KOPT-K1 (cell line): ENCODE data around the gene DTD1.

Experiments
- H3K27ac ChIP-seq: fragments of 200-600 bp; sonication (generic); 2 replicates; pipeline ENCODE4 v1.5.1; 2016; ENCODE audit warnings: antibody characterized with exemption, mild to moderate bottlenecking, low read depth, low read length; ENCODE audit not compliant: poor library complexity, severe bottlenecking
- H3K36me3 ChIP-seq: fragments of 200-600 bp; sonication (generic); 2 replicates; pipeline ENCODE4 v1.5.1; 2017; ENCODE audit warnings: antibody characterized with exemption, mild to moderate bottlenecking, low read length, moderate library complexity; ENCODE audit not compliant: insufficient read depth
- H3K9me3 ChIP-seq: fragments of 200-600 bp; sonication (generic); 2 replicates; pipeline ENCODE4 v1.5.1; 2017; ENCODE audit warnings: antibody characterized with exemption, low read length, mild to moderate bottlenecking; ENCODE audit not compliant: insufficient read depth, poor library complexity, severe bottlenecking

DTD1 gene

DNA sequence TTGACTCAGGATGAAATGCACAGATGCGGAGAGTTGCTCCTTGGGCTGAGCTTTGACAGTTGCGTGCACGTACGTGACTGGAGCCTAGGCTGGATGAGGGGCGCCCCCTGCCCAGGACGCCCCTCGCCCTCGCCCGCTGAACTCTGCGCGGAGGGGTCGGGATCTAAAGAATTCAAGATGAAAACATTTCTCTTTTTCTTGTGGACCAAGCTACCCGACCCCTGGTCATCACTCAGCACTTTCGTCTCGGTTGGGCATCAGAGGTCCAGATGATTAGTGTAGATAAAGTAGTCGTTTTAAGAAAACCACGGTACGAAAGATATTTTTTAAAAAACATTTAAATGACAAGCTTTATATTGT, 700 bp downstream of the DTD1 start:
- no peak overlapping the region for H3K27ac ChIP-seq
- no peaks in the 10 kb centered on the region for H3K36me3 ChIP-seq
- H3K9me3 ChIP-seq, result no peaks in the 10 kb centered on the region

DNA sequence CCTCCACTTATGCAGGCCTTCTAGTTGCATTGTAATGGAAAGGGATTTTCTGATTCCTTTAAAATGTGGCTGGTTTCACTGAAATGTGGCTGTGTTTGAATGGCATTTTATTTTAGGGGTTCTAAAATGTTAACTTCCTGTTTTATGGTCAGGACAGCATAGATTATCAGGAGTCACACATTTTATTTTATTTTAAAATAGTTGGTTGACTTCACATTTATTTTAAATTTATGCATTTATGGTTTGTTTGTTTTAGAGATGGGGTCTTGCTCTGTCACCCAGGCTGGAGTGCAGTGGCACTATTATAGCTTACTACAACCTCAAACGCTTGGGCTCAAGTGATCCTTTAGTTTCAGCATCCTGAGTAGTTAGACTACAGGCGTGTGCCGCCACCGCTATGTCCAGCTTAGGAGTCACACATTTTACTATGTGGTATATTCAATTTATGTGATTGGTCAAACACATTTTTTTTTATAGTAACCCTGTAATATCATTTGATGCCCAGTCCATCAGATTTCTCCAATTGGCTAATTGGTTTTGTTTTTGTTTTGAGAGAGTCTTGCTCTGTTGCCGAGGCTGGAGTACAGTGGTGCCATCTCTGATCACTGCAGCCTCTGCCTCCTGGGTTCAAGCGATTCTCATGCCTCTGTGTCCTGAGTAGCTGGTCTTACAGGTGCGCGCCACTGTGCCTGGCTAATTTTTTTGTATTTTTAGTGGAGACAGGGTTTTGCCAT, 2.3 kb downstream of the DTD1 start:
- Histone ChIP-seq H3K9me3 (no peaks in the 10 kb centered on the region), H3K36me3 (no peaks in the 10 kb centered on the region), H3K27ac (no peak overlapping the region)

DNA sequence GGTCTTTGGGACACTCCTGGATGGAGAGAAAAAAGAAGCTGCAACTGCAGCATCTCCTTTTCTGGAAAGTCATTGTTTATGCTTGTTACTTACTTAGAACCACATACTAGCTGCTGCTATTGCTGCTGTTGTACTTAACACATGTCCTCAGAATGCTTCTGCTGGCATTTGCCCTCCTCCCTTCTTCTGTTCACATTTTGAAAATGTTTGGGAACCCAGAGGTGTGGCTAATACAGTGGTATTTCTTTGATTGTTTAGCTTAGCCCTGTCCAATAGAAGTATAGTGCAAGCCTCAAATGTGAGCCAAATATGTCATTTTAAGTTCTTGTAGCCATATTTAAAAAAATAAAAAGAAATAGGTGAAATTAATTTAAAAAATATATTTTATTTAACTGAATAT, 8.4 kb downstream of the DTD1 start:
- Histone ChIP-seq H3K9me3 (no peaks in the 10 kb centered on the region), H3K27ac (no peak overlapping the region), H3K36me3 (no peaks in the 10 kb centered on the region)

DNA sequence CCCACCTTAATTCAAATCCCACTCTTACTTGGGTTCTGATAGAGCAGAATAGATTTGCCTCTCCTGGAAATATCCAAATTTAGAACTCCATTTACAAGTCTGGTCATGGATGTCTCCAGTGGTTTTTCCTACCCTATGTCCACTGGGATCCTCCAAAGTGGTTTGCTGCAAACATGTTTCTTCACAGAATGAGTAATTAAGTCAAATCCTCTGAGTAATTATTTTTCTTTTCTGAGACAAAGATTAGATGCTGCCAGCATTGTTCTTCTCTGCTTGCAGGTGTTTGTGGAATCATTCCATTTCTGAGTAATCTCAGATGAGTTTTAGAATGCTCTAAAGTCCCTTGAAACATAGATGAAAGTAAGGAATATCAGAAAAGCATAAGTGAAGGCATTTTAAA, 21.9 kb downstream of the DTD1 start:
- no peak overlapping the region for H3K27ac ChIP-seq
- H3K9me3 ChIP-seq, result no peaks in the 10 kb centered on the region
- H3K36me3 ChIP-seq, result no peaks in the 10 kb centered on the region

DNA sequence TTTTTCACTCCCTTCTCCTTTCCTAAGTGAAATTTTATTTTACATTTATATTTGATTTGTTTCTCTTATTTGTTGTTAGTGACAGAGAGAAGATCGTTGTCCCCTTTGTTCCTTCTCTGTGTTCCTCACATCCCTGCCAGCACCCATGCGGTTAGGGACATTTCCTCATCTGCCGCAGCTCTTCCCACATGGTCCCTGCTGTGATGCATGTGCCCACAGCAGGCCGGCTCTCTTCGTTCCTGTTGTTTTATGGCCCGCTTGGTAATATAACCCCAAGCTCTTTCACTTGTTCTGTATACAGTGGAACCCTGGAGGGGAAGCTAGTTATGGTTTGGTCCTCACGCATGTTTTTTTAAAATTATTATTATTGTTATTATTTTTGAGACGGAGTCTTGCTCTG, 23.6 kb downstream of the DTD1 start:
- Histone ChIP-seq H3K36me3 (no peaks in the 10 kb centered on the region), H3K9me3 (no peaks in the 10 kb centered on the region), H3K27ac (no peak overlapping the region)

DNA sequence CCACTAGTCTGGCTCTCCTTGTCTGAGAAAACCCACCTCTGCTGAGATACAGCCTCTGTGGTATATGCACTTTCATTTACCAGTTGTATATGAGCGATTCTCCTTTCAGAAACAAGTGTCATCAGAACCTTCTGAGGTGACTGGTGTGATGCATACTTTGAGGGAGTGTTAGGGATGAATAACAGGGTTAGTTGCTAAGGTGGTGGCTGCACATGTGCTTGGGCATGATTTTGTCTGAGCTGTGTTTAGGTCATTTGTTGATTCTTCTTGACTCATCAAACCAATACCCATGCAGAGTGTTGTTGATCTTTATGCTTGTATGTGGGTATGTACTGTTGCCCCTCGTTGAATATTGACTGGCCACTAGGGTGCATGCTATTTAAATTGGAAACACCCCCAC, 25.7 kb downstream of the DTD1 start:
- no peaks in the 10 kb centered on the region for H3K36me3 ChIP-seq
- no peaks in the 10 kb centered on the region for H3K9me3 ChIP-seq
- H3K27ac ChIP-seq, result no peak overlapping the region

DNA sequence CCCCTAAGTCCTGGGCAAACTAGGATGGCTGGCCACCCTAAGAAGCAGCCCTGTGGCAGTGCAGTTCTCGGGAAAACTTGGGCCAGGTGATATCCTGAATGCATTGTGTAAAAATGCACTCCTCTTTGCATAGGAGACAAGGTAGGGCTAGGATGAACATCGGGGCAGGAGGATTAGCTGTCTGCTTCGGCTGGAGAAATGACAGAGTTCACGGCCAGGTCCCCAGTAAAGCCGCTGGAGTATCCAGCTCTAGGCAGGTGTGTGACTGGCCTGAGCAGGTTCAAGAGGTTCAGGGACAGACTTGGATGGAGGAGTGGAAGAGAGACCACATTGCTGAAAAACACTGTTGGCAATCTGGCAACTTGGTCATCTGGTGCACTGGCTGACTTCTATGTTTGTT, 26.4 kb downstream of the DTD1 start:
- Histone ChIP-seq H3K36me3 (no peaks in the 10 kb centered on the region), H3K9me3 (no peaks in the 10 kb centered on the region), H3K27ac (no peak overlapping the region)

DNA sequence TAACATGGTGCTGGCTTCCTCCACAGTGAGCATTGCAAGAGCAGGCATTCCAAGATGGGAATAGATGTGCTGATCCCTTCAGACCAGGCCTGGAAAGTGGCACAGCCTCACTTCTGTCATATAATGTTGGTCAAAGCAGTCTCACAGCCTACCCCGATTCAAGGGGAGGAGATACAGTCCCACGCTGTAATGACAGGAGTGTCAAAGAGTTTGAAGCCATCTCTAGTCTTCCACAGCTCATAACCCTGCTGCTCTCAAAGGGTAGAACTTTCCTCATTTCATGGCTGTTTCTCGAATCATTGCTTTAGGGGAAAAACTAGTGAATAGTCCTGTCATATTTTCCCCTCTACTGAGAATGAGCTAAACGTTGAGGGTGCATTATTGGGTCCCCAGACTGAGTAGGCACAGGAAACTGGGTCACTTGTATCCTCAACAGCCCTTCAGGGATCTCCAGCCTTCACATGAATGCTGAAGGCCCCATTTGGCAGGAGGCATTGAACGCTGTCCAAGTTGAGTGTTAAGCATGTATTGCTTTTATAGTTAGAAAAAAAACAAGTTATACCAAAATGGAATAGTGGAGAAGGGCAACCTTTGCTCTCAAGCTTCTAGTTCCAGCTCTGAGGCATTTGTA, 27.3 kb downstream of the DTD1 start:
- Histone ChIP-seq H3K36me3 (no peaks in the 10 kb centered on the region), H3K27ac (no peak overlapping the region), H3K9me3 (no peaks in the 10 kb centered on the region)

DNA sequence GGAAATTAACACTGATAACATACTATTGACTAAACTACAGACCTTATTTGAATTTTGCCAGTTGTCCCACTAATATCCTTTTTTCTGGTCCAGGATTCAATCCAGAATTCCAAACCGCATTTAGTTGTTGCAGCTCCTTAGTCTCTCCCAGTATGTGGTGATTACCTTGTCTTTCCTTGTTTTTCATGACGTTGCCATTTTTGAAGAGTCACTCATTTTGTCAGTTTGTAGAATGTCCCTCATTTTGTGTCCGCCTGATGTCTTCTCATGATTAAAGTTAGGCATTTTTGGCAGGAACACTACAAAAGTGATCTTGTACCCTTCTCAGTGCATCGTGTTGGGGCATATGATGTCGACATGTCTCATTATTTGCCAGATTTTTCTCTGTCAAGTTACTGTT, 33.1 kb downstream of the DTD1 start:
- H3K9me3 ChIP-seq, result no peaks in the 10 kb centered on the region
- H3K36me3 ChIP-seq, result no peaks in the 10 kb centered on the region
- H3K27ac ChIP-seq, result no peak overlapping the region

DNA sequence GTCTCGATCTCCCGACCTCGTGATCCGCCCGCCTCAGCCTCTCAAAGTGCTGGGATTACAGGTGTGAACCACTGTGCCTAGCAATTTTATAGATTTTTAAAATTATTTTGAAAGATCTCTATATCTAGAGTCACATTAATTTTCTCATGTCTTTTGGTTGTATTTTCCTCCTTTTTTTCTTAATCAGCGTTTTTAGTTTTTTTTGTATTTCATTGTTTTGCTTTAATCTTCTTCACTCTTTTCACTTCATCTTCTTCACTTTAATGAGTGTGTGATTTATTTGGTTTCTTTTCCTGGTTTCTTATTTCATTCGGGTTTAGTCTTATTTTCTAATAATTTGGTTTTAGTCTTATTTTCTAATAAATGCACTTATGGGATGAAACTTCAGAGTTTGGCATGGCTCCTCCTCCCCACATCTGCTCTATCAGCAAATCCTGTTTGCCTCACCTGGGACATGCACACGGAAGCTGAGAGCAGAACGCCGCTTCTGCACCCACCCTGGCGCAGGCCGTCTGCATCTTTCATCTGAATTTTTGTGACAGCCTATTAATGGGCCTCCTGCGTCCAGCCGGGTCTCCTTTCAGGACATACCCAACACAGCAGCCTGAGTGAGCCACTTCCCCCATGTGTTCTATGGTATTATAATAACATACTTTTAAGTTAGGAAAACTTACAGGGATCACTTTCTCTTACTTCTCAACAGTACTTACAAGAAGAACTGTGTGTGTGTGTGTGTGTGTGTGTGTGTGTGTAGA, 35.5 kb downstream of the DTD1 start:
- Histone ChIP-seq H3K9me3 (no peaks in the 10 kb centered on the region), H3K36me3 (no peaks in the 10 kb centered on the region), H3K27ac (no peak overlapping the region)

DNA sequence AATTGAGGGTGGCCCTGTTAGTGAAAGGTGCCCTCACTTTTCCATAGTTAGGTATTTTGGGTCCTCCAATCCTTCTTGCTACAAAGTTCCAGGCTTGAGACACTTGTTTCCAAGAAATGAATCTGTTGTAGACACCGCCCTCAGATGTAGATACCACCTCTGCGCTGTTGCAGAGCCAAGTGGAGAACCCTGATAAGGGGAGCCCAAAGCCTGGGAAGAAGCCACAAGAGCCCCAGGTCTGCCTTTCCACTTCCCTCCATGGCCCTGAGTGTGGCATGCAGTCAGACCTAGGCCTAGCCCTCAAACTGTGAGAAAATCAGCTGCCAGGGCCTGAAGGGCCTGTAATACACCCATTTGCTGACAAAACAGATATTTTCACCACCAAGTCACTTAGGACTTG, 37.1 kb downstream of the DTD1 start:
- Histone ChIP-seq H3K27ac (no peak overlapping the region), H3K9me3 (no peaks in the 10 kb centered on the region), H3K36me3 (no peaks in the 10 kb centered on the region)

DNA sequence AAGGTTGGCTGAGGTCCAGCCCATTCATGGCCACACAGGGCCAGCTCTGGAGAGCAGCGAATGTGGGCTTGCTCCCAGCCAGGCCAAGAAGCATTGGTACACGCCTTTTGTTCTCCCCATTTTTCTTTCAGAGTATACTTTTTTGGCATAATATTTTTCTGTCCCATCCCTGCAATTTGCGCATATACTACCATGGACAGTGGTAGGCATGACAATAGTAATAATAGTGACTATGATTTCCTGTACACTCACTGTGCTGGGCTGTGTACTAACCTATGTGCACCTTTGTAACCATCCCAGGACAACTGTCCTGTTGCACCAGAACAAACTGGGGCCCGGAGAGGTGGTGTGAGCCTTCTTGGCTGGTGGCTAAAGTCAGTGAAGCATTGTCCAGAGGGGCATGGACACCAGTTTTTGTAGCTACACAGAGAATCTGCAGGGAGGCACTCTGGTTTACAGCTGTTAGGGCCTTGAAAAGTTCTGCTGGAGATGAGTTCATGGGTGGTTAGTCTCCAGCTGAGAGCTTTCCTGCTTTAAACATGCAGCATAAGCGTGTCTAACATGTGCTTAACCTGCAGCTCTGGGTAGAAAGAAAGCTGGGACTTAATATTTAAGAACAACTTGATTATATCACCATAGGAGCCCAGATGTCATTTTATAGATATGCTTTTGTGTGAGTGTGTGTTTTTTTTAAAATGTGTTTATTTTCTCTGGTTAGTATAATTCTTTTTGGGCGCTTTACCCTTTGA, 38.2 kb downstream of the DTD1 start:
- Histone ChIP-seq H3K27ac (no peak overlapping the region), H3K9me3 (no peaks in the 10 kb centered on the region), H3K36me3 (no peaks in the 10 kb centered on the region)

DNA sequence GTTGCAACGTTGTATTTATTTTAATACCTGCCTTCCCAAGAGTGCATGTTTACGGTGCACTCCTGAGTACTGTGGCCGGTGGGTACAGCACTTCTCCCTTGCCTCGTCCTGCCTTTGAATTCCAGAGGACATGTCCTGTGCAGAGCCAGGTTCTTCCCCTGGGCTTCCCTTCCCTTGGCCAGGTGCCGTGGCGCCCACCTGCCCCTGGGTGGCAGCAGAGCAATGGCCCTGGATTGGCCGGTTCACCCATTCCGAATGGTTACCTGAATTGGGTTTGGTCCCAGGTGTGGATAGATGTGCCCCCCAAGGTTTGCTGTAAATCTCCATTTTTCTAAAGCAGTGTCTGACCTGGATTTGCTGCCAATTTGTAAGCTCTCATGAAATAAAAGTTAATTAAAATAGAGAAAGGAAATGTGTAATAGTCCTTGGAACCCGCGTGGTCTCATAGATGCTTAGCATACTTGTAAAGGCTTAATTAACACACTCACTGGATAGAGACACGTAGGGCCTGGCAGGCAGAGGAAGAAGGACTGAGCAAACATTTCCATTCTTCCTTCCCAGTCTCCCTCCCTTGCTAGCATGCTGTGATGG, 40.6 kb downstream of the DTD1 start:
- H3K9me3 ChIP-seq, result no peaks in the 10 kb centered on the region
- no peak overlapping the region for H3K27ac ChIP-seq
- no peaks in the 10 kb centered on the region for H3K36me3 ChIP-seq

DNA sequence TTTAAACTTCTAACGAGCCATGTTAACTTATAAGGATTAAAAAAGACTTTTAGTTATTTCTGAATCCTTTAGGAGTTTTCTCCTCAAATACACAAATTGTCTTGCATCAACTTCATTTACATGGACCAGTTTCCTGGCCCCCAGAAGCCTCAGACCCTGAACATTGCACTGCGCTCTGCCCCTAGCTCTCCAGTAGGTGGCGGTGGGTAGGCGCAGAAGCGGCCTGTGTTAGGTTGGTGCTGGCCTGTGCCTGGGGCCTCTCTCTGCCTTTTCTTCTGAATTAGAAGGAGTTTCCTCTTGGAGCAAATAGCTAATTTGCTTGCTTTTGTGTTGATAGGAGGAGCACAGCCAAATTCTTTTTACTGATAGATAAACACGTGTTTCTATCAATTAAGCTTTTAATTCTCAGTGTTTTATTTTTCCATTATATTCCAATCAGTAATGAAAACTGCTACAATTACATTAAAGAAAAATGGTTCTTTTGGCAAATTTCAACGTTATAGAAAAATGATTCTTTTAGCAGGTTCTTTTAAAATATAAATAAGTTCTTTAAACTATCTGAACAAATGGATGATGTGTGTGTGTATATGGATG, 44.4 kb downstream of the DTD1 start:
- H3K9me3 ChIP-seq, result no peaks in the 10 kb centered on the region
- no peaks in the 10 kb centered on the region for H3K36me3 ChIP-seq
- no peak overlapping the region for H3K27ac ChIP-seq

DNA sequence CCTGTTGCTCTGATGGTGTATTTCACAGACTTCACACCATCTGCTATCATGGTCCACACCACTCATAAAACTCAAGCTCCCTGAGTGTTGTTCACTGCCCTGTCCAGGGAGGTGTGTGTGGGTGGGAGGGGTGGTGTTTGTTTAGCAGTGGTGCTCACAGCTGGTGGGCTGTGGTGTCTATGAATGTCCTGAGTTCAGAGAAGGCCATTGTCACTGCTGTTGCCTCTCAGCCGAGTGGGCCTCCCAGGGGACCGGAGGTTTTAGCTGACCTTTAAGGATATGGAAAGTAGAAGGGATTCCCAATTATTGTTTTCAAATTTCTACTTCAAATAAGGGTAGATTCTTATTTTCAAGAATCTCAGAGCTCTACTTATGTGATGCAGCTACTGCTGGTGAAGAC, 45.6 kb downstream of the DTD1 start:
- no peaks in the 10 kb centered on the region for H3K9me3 ChIP-seq
- H3K27ac ChIP-seq, result no peak overlapping the region
- H3K36me3 ChIP-seq, result no peaks in the 10 kb centered on the region
